ENCODE measurements around the gene NAGA.

Gene NAGA

GRCh38 chr22:42035256-42035655 is 35.4 kb downstream of the NAGA start:
- no peak for DNase-seq

- DNase-seq = no peak
These were observed 37.1 kb downstream of the NAGA start for GRCh38 chr22:42033263-42034181.

GRCh38 chr22:42026705-42027104 is 43.9 kb downstream of the NAGA start:
- DNase-seq = no peak

GRCh38 chr22:42025421-42025820 is 45.2 kb downstream of the NAGA start:
- DNase-seq = no peak

GRCh38 chr22:42022162-42022847 is 48.3 kb downstream of the NAGA start:
- DNase-seq = no peak

- no peak for DNase-seq
These were observed 49.0 kb downstream of the NAGA start for GRCh38 chr22:42021571-42021970.

GRCh38 chr22:42018224-42018623 is 52.4 kb downstream of the NAGA start:
- no peak for DNase-seq

GRCh38 chr22:42016111-42016510 is 54.5 kb downstream of the NAGA start:
- DNase-seq = no peak

- no peak for DNase-seq
These were observed 57.2 kb downstream of the NAGA start for GRCh38 chr22:42013385-42013784.

- DNase-seq = no peak
These were observed 59.8 kb downstream of the NAGA start for GRCh38 chr22:42010778-42011177.
